ENCODE results near the gene MCU. TPM values are rescaled to one million over a fixed set of nuclear protein-coding genes. Genes with fewer than 3 reads are reported as not detected.

MCU gene
- total and polyA plus RNA-seq, 12 donors, result 9.0 to 19.0 (median 14.7) TPM

- intact Hi-C loops (cut with DNase I), result loop anchor here in 1 of 10 donors (5.0 kb wide), 1 partner anchor 41 kb away; no protein-coding TSS in a partner anchor
- H3K27me3 ChIP-seq, result no peaks in the 10 kb centered on the region
- DNase-seq (no peak), ATAC-seq (no peak)
- H3K27ac ChIP-seq, result no peak overlapping the region
- 59 to 61% methylated on average over 3 of the region's 3 CpGs for WGBS, 2 donors
- no peak overlapping the region for H3K4me3 ChIP-seq
- H3K36me3 ChIP-seq, result no peaks in the 10 kb centered on the region
- peaks cover 0 to 34% (median 8%) of the 10 kb centered on the region in 9 donors for H3K4me1 ChIP-seq
- H3K9me3 ChIP-seq, result no peaks in the 10 kb centered on the region
- no peak for TF ChIP-seq CTCF (IDR thresholded peaks at IDR 0.05)
Observed at GRCh38 chr10:72746426-72747363, 54.8 kb downstream of the MCU start.

- Histone ChIP-seq H3K36me3 (no peaks in the 10 kb centered on the region), H3K4me3 (no peak overlapping the region), H3K27ac (no peak overlapping the region), H3K9me3 (no peaks in the 10 kb centered on the region), H3K4me1 (peaks cover 0 to 34% (median 8%) of the 10 kb centered on the region in 9 donors), H3K27me3 (no peaks in the 10 kb centered on the region)
- DNase-seq (no peak), ATAC-seq (no peak)
- WGBS, 2 donors, result 96 to 97% methylated on average over 8 of the region's 8 CpGs
- intact Hi-C loops (cut with DNase I), result loop anchor here in 1 of 10 donors (5.0 kb wide), 1 partner anchor 40 kb away; no protein-coding TSS in a partner anchor
- no peak for TF ChIP-seq CTCF (IDR thresholded peaks at IDR 0.05)
Observed at GRCh38 chr10:72747521-72747920, 55.6 kb downstream of the MCU start.

GRCh38 chr10:72753760-72754231, 61.9 kb downstream of the MCU start:
- 87 to 92% methylated on average over 3 of the region's 3 CpGs for WGBS, 2 donors
- no peaks in the 10 kb centered on the region for H3K9me3 ChIP-seq
- H3K4me1 ChIP-seq, result peaks cover 0 to 28% (median 0%) of the 10 kb centered on the region in 9 donors
- no peak overlapping the region for H3K4me3 ChIP-seq
- H3K27ac ChIP-seq, result no peak overlapping the region
- H3K36me3 ChIP-seq, result no peaks in the 10 kb centered on the region
- intact Hi-C loops (cut with DNase I), result no loop called here
- TF ChIP-seq CTCF (IDR thresholded peaks at IDR 0.05), result no peak
- DNase-seq (no peak), ATAC-seq (peak in 2 of 8 donors; percentile 21 to 27)
- no peaks in the 10 kb centered on the region for H3K27me3 ChIP-seq

GRCh38 chr10:72754275-72755032, 62.5 kb downstream of the MCU start:
- ATAC-seq, result no peak

More at GRCh38 chr10:72754275-72755032, 62.5 kb downstream of the MCU start:
- 98 to 100% methylated on average over 2 of the region's 2 CpGs for WGBS, 2 donors
- TF ChIP-seq CTCF (IDR thresholded peaks at IDR 0.05), result no peak
- Histone ChIP-seq H3K36me3 (no peaks in the 10 kb centered on the region), H3K4me1 (peaks cover 0 to 28% (median 0%) of the 10 kb centered on the region in 9 donors), H3K9me3 (no peaks in the 10 kb centered on the region), H3K27me3 (no peaks in the 10 kb centered on the region), H3K4me3 (no peak overlapping the region), H3K27ac (no peak overlapping the region)
- no peak for DNase-seq
- intact Hi-C loops (cut with DNase I), result no loop called here
